ENCODE measurements around the gene KATNB1. TPM values are rescaled to one million over a fixed set of nuclear protein-coding genes. Genes with fewer than 3 reads are reported as not detected.

The KATNB1 gene
- total RNA-seq, 4 donors from 2014 or later = 6.4 to 21.5 (median 11.1) TPM

- no peaks in the 10 kb centered on the region for H3K4me1 ChIP-seq
- TF ChIP-seq POLR2A (IDR thresholded peaks at IDR 0.05) = no peak
- TF ChIP-seq EP300 (IDR thresholded peaks at IDR 0.05) = no peak
- no peak for TF ChIP-seq POLR2AphosphoS5 (IDR thresholded peaks at IDR 0.05)
- TF ChIP-seq, protein P1, sequence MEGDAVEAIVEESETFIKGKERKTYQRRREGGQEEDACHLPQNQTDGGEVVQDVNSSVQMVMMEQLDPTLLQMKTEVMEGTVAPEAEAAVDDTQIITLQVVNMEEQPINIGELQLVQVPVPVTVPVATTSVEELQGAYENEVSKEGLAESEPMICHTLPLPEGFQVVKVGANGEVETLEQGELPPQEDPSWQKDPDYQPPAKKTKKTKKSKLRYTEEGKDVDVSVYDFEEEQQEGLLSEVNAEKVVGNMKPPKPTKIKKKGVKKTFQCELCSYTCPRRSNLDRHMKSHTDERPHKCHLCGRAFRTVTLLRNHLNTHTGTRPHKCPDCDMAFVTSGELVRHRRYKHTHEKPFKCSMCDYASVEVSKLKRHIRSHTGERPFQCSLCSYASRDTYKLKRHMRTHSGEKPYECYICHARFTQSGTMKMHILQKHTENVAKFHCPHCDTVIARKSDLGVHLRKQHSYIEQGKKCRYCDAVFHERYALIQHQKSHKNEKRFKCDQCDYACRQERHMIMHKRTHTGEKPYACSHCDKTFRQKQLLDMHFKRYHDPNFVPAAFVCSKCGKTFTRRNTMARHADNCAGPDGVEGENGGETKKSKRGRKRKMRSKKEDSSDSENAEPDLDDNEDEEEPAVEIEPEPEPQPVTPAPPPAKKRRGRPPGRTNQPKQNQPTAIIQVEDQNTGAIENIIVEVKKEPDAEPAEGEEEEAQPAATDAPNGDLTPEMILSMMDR (IDR thresholded peaks at IDR 0.05) = no peak
- H3K27ac ChIP-seq = no peak overlapping the region
- peaks cover 35% of the 10 kb centered on the region for H3K27me3 ChIP-seq
- 39 to 60% methylated on average over 9 to 10 of the region's 15 CpGs for WGBS, 2 donors (ENCODE audit: low coverage in 1 of 2)
- no peak for ATAC-seq
- H3K9me3 ChIP-seq = no peaks in the 10 kb centered on the region
- H3K36me3 ChIP-seq = no peaks in the 10 kb centered on the region
- H3K4me3 ChIP-seq = no peak overlapping the region
Observed at GRCh38 chr16:57688987-57689761, 46.4 kb upstream of the KATNB1 start.

DNA sequence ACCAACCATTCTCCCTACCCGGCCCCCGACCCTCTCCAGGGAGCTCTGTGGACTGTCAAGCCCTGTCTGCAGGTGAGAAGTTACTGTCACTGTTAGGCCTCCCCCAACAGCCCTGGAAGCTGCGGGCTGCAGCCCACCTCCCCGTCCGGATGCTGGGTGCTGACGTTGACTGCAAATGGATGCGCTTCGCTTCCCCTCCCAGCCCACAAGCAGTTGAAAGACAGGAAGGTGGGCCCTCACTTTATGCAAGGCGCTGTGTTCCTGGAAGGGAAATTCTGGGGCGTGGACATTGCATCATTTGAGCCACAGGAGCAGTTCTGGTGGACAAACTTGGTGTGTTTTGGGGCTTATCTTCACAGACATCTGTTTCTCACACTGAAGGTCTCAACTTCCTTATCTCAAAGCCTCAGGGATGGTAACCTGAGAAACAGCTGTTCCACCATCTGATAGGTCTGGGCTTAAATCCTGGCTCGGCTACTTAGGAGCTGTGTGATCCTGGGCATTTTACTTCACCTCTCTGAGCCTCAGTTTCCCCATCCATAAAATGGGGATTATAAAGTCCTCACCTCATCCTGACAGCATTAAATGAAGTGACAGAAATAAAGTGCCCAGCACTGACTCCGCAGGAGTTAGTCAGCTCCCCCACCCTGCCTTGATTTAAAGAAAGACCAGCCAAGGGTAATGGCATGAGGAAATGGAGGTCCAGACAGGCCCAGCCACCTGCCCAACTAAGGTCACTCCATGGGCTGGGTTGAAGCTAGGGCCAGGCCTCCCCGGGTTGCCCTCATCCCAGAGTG is 45.6 kb upstream of the KATNB1 start:
- ATAC-seq = no peak
- H3K4me3 ChIP-seq = no peak overlapping the region
- 43 to 70% methylated on average over 2 to 3 of the region's 13 CpGs for WGBS, 2 donors (ENCODE audit: low coverage in 1 of 2)
- H3K4me1 ChIP-seq = no peaks in the 10 kb centered on the region
- no peaks in the 10 kb centered on the region for H3K36me3 ChIP-seq
- H3K27ac ChIP-seq = no peak overlapping the region
- peaks cover 37% of the 10 kb centered on the region for H3K27me3 ChIP-seq
- TF ChIP-seq, protein P1 (IDR thresholded peaks at IDR 0.05) = no peak
- TF ChIP-seq EP300 (IDR thresholded peaks at IDR 0.05) = no peak
- TF ChIP-seq POLR2AphosphoS5 (IDR thresholded peaks at IDR 0.05) = no peak
- TF ChIP-seq POLR2A (IDR thresholded peaks at IDR 0.05) = no peak
- H3K9me3 ChIP-seq = no peaks in the 10 kb centered on the region

- 50 to 74% methylated on average over 2 to 3 of the region's 4 CpGs for WGBS, 2 donors (ENCODE audit: low coverage in 1 of 2)
- Histone ChIP-seq H3K27ac (no peak overlapping the region), H3K27me3 (peaks cover 37% of the 10 kb centered on the region), H3K9me3 (no peaks in the 10 kb centered on the region), H3K4me1 (no peaks in the 10 kb centered on the region), H3K4me3 (no peak overlapping the region), H3K36me3 (no peaks in the 10 kb centered on the region)
- no peak for ATAC-seq
- TF ChIP-seq POLR2AphosphoS5 (IDR thresholded peaks at IDR 0.05) (no peak), EP300 (IDR thresholded peaks at IDR 0.05) (no peak), POLR2A (IDR thresholded peaks at IDR 0.05) (no peak)
- TF ChIP-seq, protein P1 (IDR thresholded peaks at IDR 0.05) = no peak
Observed at GRCh38 chr16:57690782-57691471, 44.6 kb upstream of the KATNB1 start.

- Histone ChIP-seq H3K36me3 (no peaks in the 10 kb centered on the region), H3K9me3 (no peaks in the 10 kb centered on the region), H3K4me1 (no peaks in the 10 kb centered on the region), H3K27me3 (peaks cover 32% of the 10 kb centered on the region), H3K27ac (no peak overlapping the region), H3K4me3 (no peak overlapping the region)
- no CpG with 5 or more reads among the region's 2 CpGs for WGBS, 2 donors (ENCODE audit: low coverage in 1 of 2)
- no peak for ATAC-seq
- TF ChIP-seq POLR2A (IDR thresholded peaks at IDR 0.05) (no peak), POLR2AphosphoS5 (IDR thresholded peaks at IDR 0.05) (no peak), EP300 (IDR thresholded peaks at IDR 0.05) (no peak)
- TF ChIP-seq, protein P1 (IDR thresholded peaks at IDR 0.05) = no peak
Observed at GRCh38 chr16:57692636-57693035, 42.9 kb upstream of the KATNB1 start.
